HG02870 (cell line): ENCODE data around the gene GRAMD4.

Experiments
- ATAC-seq: cut with Tn5 transposase; IDR thresholded peaks from one replicate; pipeline ENCODE4 v1.9.1; 2021; ENCODE audit warnings: mild to moderate bottlenecking, moderate library complexity; ENCODE audit not compliant: unreplicated experiment

GRAMD4 gene

GRCh38 chr22:46652847-46653331, 32.7 kb downstream of the GRAMD4 start:
- ATAC-seq: no peak

- ATAC-seq: no peak
These were observed 33.4 kb downstream of the GRAMD4 start for GRCh38 chr22:46653596-46653995.

- ATAC-seq: no peak
These were observed 34.2 kb downstream of the GRAMD4 start for GRCh38 chr22:46654426-46654825.

- no peak for ATAC-seq
These were observed 34.9 kb downstream of the GRAMD4 start for GRCh38 chr22:46654927-46655595.

- no peak for ATAC-seq
These were observed 35.8 kb downstream of the GRAMD4 start for GRCh38 chr22:46655861-46656608.

- no peak for ATAC-seq
These were observed 36.9 kb downstream of the GRAMD4 start for GRCh38 chr22:46656856-46657654.

- no peak for ATAC-seq
These were observed 37.4 kb downstream of the GRAMD4 start for GRCh38 chr22:46657655-46657953.

- no peak for ATAC-seq
These were observed 38.1 kb downstream of the GRAMD4 start for GRCh38 chr22:46657996-46658947.

- no peak for ATAC-seq
These were observed 39.0 kb downstream of the GRAMD4 start for GRCh38 chr22:46659059-46659790.

GRCh38 chr22:46659791-46660186, 39.6 kb downstream of the GRAMD4 start:
- ATAC-seq: no peak

- no peak for ATAC-seq
These were observed 40.5 kb downstream of the GRAMD4 start for GRCh38 chr22:46660604-46661201.

- no peak for ATAC-seq
These were observed 41.1 kb downstream of the GRAMD4 start for GRCh38 chr22:46661221-46661851.

GRCh38 chr22:46662226-46662625, 42.0 kb downstream of the GRAMD4 start:
- ATAC-seq: no peak

- no peak for ATAC-seq
These were observed 42.8 kb downstream of the GRAMD4 start for GRCh38 chr22:46663001-46663400.

- no peak for ATAC-seq
These were observed 43.4 kb downstream of the GRAMD4 start for GRCh38 chr22:46663436-46664100.

GRCh38 chr22:46664301-46664855, 44.2 kb downstream of the GRAMD4 start:
- ATAC-seq: no peak

- ATAC-seq: no peak
These were observed 45.0 kb downstream of the GRAMD4 start for GRCh38 chr22:46665151-46665695.

GRCh38 chr22:46665751-46666280, 45.6 kb downstream of the GRAMD4 start:
- ATAC-seq: no peak
